Psoas muscle (tissue), 8 donors: Measurements from ENCODE around the gene OR2S2. TPM values are rescaled to one million over a fixed set of nuclear protein-coding genes. Genes with fewer than 3 reads are reported as not detected.

Experiments
- ATAC-seq, 4 donors: fragments of 200-7000 bp; cut with Tn5 transposase; one replicate each; pipeline ENCODE4 v1.9.1; 2020; ENCODE audit warnings: moderate library complexity in 3 of 4, mild to moderate bottlenecking in 2 of 4
- DNase-seq, 2 donors: peaks; one replicate each; pipeline ENCODE4 v3.0.0-alpha.2; 2020
- H3K27ac ChIP-seq: fragments of 200-600 bp; one replicate; pipeline ENCODE4 v1.8.0; 2022
- H3K27me3 ChIP-seq, 3 donors: fragments of 200-600 bp in 1 of 3; one replicate each; pipeline versions ENCODE4 v1.6.1 to v1.8.0; 2013 to 2022; ENCODE audit warnings: low read length in 2 of 3, mild to moderate bottlenecking in 2 of 3, moderate library complexity in 1 of 3; ENCODE audit not compliant: insufficient read depth in 3 of 3
- H3K36me3 ChIP-seq, 2 donors: fragments of 200-600 bp in 1 of 2; one replicate each; pipeline versions ENCODE4 v1.6.1 to v1.8.0; 2013 to 2022; ENCODE audit warnings: low read depth in 1 of 2, mild to moderate bottlenecking in 1 of 2, moderate library complexity in 1 of 2; ENCODE audit not compliant: insufficient read depth in 1 of 2
- H3K4me1 ChIP-seq: fragments of 200-600 bp; one replicate; pipeline ENCODE4 v1.8.0; 2022
- H3K4me3 ChIP-seq: fragments of 200-600 bp; one replicate; pipeline ENCODE4 v1.8.0; 2022; ENCODE audit warnings: mild to moderate bottlenecking
- H3K9me3 ChIP-seq: fragments of 200-600 bp; one replicate; pipeline ENCODE4 v1.8.0; 2022
- CTCF ChIP-seq: fragments of 200-600 bp; IDR thresholded peaks from one replicate; pipeline ENCODE4 v1.8.0; 2022; ENCODE audit warnings: antibody characterized with exemption
- WGBS, 3 donors: extraction: QIAGEN DNeasy Blood & Tissue Kit; methylation state at CpG; one replicate each; pipeline versions ENCODE4 v1.1.6 to v1.1.7; 2013; 5-methylcytosine and 5-hydroxymethylcytosine counted together
- intact Hi-C, 2 donors: fragments of 100-400 bp; cut with DNase I; formaldehyde crosslinking; loops; one replicate each; pipeline versions ENCODE4 v1.11.0 to v1.14.2; 2022
- polyA plus RNA-seq, 3 donors: library from polyadenylated mRNA; stranded (reverse); fragments of 200-250 nt; gene quantifications; one replicate each; pipeline ENCODE4 v1.2.3, GENCODE V29; 2013
- total RNA-seq, 4 donors: library from RNA; stranded (reverse); fragmentation: NEBNext Ultra II Directional in 2 of 4; extraction: Animal tissue kit (Norgen Biotek cat#: 25700) in 2 of 4; gene quantifications; one replicate each; pipeline versions ENCODE4 v1.2.1 to v1.2.4, GENCODE V29; 2021 to 2023
- donor health status: healthy with polysubstance abuse.
- donor health status: DM: no; HTN: no; CAD: no; lungs with moderate emphysema.
- donor health status: Bipolar disorder and iron deficiency.
- donor health status: healthy.
- donor health status: DM: yes; HTN: yes; CAD: no.
- donor health status: DM: no; HTN: no; CAD: no.
- donor health status: DM: no; HTN: no; CAD: no.
- donor health status: DM: yes; HTN: yes; CAD: no.

OR2S2 gene
- total and polyA plus RNA-seq, 7 donors, result not detected

- DNase-seq (no peak), ATAC-seq (no peak)
- no peaks in the 10 kb centered on the region for H3K36me3 ChIP-seq
- H3K4me3 ChIP-seq, result no peak overlapping the region
- no peaks in the 10 kb centered on the region for H3K4me1 ChIP-seq
- intact Hi-C loops, result no loop called here
- no peaks in the 10 kb centered on the region for H3K9me3 ChIP-seq
- WGBS, 3 donors, result 67 to 75% (median 69%) methylated on average over 3 of the region's 3 CpGs
- H3K27ac ChIP-seq, result no peak overlapping the region
- H3K27me3 ChIP-seq, result no peaks in the 10 kb centered on the region
- no peak for TF ChIP-seq CTCF
These were observed 32.2 kb upstream of the OR2S2 start for GRCh38 chr9:35990155-35990554.

- H3K27me3 ChIP-seq, result peaks cover 0 to 4% (median 0%) of the 10 kb centered on the region in 3 donors
These were observed 26.1 kb upstream of the OR2S2 start for GRCh38 chr9:35984021-35984420.

GRCh38 chr9:35981699-35982098, 23.7 kb upstream of the OR2S2 start:
- H3K36me3 ChIP-seq, result no peaks in the 10 kb centered on the region
- ATAC-seq (no peak), DNase-seq (no peak)
- intact Hi-C loops, result no loop called here
- TF ChIP-seq CTCF, result no peak
- peaks cover 0 to 5% (median 0%) of the 10 kb centered on the region in 3 donors for H3K27me3 ChIP-seq
- no peaks in the 10 kb centered on the region for H3K4me1 ChIP-seq
- 0 to 2% (median 1%) methylated on average over 2 of the region's 2 CpGs for WGBS, 3 donors
- H3K27ac ChIP-seq, result no peak overlapping the region
- H3K9me3 ChIP-seq, result no peaks in the 10 kb centered on the region
- no peak overlapping the region for H3K4me3 ChIP-seq

More at GRCh38 chr9:35984021-35984420, 26.1 kb upstream of the OR2S2 start:
- ATAC-seq (no peak), DNase-seq (no peak)
- H3K4me1 ChIP-seq, result no peaks in the 10 kb centered on the region
- no peak for TF ChIP-seq CTCF
- intact Hi-C loops, result no loop called here
- no peak overlapping the region for H3K27ac ChIP-seq
- WGBS, 3 donors, result 39 to 56% (median 40%) methylated on average over 1 of the region's 1 CpG
- H3K36me3 ChIP-seq, result no peaks in the 10 kb centered on the region
- no peak overlapping the region for H3K4me3 ChIP-seq
- no peaks in the 10 kb centered on the region for H3K9me3 ChIP-seq

GRCh38 chr9:35980289-35981011, 22.5 kb upstream of the OR2S2 start:
- Histone ChIP-seq H3K9me3 (peaks cover 4% of the 10 kb centered on the region), H3K4me1 (no peaks in the 10 kb centered on the region), H3K27me3 (peaks cover 0 to 8% (median 3%) of the 10 kb centered on the region in 3 donors), H3K36me3 (no peaks in the 10 kb centered on the region), H3K4me3 (no peak overlapping the region), H3K27ac (no peak overlapping the region)
- ATAC-seq (no peak), DNase-seq (no peak)
- WGBS, 3 donors, result 85 to 95% (median 89%) methylated on average over 3 of the region's 3 CpGs
- intact Hi-C loops, result no loop called here
- no peak for TF ChIP-seq CTCF

GRCh38 chr9:35978792-35979191, 20.8 kb upstream of the OR2S2 start:
- TF ChIP-seq CTCF, result no peak
- H3K9me3 ChIP-seq, result peaks cover 18% of the 10 kb centered on the region
- WGBS, 3 donors, result 78 to 87% (median 81%) methylated on average over 6 of the region's 6 CpGs
- no peak for DNase-seq
- no peaks in the 10 kb centered on the region for H3K36me3 ChIP-seq
- intact Hi-C loops, result no loop called here
- H3K27ac ChIP-seq, result no peak overlapping the region
- H3K4me3 ChIP-seq, result no peak overlapping the region
- peaks cover 0 to 22% (median 3%) of the 10 kb centered on the region in 3 donors for H3K27me3 ChIP-seq
- ATAC-seq, result no peak
- H3K4me1 ChIP-seq, result no peaks in the 10 kb centered on the region
